HG03520 (cell line): Measurements from ENCODE around the gene KCNH1.
"Not testable (repeated sequence)": the region's sequence is repeated elsewhere in the genome, so short reads cannot be mapped to it uniquely, and the experiment has no call there.

Source experiments
- ATAC-seq: cut with Tn5 transposase; IDR thresholded peaks from one replicate; pipeline ENCODE4 v1.9.1; 2021; ENCODE audit warnings: mild to moderate bottlenecking, moderate library complexity; ENCODE audit not compliant: unreplicated experiment

Gene KCNH1

DNA sequence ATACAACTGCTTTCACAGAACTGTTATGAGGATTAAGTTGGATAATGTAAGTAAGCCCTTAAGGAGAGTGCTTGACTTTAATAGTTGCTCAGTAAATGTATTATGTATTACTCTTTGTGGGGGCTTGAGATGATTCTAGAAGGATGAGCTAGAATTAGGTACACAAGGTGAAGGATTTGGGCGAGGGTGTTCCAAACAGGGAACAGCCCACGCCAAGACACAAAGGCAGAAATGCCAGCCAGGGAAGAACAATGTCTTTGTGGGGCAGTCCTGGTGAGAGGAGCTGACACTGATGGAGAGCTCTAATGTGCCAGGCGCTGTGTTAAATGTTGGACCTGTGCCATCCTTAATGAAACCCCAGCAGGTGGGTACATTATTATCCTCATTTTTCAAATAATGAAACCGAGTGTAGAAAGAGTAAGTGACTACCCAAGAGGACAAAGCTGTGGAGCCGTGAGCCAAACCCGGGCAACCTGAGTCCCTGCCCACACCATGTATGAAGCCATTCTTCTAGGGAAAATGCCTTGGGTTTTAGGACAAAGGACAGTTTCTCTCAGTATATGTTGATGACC lies 442.8 kb downstream of the KCNH1 start:
- ATAC-seq = no peak

GRCh38 chr1:210690236-210690635 lies 443.7 kb downstream of the KCNH1 start:
- no peak for ATAC-seq

DNA sequence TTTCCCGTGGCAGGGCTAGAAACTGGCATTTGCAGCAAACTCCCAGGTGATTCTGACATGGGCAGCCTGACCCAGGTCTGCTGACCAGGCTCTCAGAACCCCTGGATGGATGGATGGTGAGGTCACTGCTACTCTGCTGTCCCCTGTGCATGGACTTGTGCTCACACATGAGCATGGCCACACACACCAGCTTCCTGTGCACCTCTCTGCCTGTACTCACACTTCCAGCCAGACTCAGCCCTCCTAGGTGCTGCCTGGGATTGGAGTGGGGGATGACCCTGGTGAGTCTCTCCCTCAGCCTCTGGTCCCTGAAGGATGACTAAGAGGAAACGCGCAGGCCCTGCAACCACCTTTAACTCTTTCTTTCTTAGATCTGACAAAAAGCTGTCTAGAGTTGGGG lies 444.1 kb downstream of the KCNH1 start:
- ATAC-seq = no peak

- ATAC-seq = no peak
Observed at GRCh38 chr1:210688512-210689234, 445.3 kb downstream of the KCNH1 start.

DNA sequence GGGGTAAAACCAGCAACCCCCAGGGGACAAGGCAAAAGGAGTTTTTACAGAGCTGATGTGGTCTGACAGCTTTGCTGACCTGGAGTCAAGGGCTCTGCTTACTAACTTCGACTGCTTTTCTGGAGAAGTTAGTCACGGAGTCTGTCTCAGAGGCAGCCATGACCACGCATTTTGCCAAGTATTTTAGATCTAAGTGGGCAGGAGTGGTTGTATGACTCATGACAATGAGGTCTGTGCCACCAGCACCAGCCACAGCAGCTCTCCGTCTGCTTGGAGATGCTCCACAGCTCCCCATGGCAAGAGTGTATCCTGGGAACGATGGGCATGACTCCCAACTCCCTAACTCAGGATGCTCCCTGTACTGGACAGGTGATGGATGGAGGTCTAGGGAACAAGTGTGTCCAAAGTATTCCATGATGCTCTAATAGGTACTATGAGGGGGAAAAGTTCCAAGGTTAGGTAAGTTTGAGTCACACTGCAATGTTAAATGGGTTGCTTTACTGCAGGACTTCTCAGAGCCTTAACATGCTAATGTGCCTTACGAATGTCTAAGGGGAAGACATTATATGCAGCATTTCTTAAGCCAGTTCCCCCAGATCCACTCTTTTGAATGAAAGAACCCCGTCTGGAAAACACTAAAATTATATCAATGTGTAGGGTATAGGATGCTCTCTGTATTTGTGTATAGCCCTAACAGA lies 446.2 kb downstream of the KCNH1 start:
- no peak for ATAC-seq

GRCh38 chr1:210686841-210687240 lies 447.1 kb downstream of the KCNH1 start:
- no peak for ATAC-seq

DNA sequence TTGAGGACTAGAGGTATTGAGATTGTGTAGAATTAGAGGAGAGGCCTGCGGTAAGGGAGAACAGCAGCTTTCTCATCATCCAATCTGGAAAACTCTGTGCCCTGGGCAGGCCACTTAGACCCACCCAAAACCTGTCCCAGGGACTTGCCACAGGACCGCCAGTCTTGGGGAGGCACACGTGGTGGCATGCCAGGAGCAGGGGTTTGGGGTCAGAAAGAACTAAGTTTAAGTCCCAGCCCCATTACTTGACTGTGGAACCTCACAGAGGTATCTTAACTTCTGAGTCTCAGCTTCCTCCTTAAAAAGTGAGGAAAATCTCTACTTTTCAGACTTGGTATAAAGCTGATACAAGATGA lies 448.7 kb downstream of the KCNH1 start:
- ATAC-seq = peak; percentile 2

DNA sequence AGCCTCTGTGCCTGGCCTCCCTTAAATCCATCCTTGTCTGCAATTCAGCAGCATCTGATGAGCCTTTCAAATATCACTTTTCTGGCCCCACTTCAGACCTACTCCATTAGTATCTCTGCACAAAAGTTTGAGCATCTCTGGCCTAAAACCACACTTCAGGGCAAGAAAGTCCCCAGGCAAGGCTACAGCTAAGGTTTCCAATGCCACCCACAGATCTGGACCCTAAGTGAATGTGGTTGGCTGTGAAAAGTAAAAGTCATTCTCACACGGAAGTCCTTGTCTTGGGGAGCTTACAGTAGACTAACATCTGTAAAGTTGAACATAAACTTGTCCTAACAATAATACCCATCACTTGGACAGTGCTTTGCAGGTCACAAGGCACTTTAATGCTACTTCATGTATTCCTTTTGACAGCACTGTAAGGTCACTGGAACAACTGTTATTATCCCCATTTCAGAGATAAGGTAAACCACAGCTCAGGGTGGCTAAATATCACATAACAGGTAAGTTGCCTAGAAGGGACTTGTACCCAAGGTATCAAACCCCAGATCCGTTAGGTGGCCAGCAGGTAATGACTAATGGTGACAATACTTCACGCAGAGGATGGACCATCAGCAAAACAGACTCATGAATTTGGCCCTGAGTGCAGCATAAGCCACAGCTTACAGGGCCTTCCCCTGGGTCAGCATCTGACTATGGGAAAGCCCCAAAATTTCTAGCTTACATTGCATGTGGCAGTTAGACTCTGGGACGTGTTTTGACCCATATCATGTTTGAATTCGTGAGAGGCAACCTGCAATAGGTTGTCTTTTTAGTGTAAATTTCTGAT lies 449.3 kb downstream of the KCNH1 start:
- ATAC-seq = peak; percentile 87

DNA sequence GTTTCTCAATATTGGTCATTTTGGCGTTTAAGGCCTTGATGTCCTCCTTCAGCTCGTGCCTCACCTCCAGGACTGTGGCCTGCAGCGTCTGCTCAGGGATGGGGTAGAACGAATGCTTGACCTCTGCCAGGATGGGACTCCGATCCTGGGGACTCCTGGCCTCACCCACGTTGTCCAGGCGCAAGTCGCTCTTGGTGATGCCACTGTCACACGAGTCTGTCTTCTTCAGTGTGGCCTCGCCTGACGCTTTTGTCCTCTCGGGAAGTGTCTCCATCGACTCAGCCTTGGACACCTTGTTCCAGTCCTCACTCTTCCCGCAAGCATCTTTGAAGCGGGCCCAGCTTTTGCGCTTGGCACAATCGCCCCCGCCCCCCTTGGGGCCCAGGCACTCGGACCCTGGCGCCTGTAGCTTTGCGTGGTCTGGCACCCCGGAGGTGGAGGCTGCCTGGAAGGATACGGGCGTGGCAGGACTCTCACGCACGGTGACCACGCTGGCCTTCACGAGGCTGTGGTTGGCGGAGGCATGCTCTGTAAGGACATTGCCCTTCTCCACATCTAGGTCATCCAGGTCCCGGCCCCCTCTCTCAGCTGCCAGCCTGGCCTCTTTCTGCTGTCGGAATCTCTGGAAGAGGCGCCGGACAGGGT lies 450.4 kb downstream of the KCNH1 start:
- no peak for ATAC-seq

- no peak for ATAC-seq
Observed at GRCh38 chr1:210681158-210681557, 452.8 kb downstream of the KCNH1 start.

- ATAC-seq = no peak
Observed at GRCh38 chr1:210678306-210678705, 455.6 kb downstream of the KCNH1 start.

DNA sequence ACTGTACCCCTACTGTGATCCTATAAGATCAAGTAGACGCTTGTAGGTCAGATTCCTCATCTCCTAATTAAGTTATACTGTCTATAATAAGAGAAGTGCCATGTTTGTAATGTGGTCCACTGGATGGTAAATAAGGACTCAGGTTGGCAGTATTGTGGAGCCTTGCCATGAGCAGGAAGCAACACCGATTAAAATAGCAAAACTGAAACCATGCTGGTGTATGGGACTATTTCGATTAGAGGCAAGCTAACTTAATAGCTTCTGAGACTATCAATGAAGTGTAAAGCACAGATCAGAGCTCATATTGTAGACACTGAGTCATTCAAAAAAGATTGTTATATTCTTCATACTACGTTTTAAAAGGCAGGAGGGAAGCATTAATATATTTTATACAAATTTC lies 456.4 kb downstream of the KCNH1 start:
- no peak for ATAC-seq

DNA sequence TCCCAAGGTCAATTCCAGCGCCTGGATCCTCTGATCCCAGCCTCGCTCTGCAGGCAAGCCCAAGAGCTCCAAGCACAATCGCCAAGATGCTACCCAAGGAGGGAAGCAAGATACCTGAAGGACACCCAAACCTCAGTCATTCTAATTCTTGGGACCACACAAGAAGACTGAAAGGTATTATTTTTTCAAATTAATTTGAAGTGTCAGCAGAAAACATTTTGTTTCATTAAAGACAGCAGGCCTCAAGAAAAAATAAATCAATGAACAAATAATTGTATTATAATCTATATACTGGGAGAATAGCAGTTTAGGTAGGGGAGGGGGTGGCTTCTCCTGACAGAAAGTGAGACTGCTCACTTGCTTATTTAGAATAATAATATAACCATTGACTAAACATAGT lies 457.4 kb downstream of the KCNH1 start:
- ATAC-seq = no peak

GRCh38 chr1:210674151-210674550 lies 459.8 kb downstream of the KCNH1 start:
- no peak for ATAC-seq

- ATAC-seq = no peak
Observed at GRCh38 chr1:210669951-210670350, 464.0 kb downstream of the KCNH1 start.

- ATAC-seq = no peak
Observed at GRCh38 chr1:210663730-210664573, 470.0 kb downstream of the KCNH1 start.

GRCh38 chr1:210662291-210663050 lies 471.5 kb downstream of the KCNH1 start:
- ATAC-seq = no peak

DNA sequence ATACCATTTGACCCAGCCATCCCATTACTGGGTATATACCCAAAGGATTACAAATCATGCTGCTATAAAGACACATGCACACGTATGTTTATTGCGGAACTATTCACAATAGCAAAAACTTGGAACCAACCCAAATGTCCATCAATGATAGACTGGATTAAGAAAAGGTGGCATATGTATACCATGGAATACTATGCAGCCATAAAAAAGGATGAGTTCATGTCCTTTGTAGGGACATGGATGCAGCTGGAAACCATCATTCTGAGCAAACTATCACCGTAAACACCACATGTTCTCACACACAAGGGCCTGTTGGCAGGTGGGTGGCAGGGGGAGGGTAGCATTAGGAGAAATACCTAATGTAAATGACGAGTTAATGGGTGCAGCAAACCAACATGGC lies 472.4 kb downstream of the KCNH1 start:
- not testable (repeated sequence) for ATAC-seq

DNA sequence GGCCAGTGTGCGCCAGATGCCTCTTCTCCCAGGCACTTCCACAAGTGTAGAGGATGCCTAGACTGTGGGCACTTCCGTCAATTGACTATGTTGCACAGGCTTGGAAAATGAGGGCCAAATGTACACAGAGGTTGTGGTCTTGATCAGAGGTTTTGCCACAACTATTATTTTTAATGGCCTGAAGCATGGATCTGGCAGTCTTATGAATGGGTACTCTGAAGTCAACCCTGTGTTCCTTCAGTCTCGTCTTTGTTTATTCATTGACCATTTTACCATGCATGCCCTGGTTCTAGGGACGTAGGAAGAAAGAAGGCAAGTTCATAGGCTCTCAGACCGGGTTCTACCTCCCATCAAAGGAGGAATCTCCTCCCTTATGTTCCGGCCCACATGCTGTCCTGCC lies 476.1 kb downstream of the KCNH1 start:
- no peak for ATAC-seq
